ENCODE measurements around the gene COLQ.

Gene COLQ

DNA sequence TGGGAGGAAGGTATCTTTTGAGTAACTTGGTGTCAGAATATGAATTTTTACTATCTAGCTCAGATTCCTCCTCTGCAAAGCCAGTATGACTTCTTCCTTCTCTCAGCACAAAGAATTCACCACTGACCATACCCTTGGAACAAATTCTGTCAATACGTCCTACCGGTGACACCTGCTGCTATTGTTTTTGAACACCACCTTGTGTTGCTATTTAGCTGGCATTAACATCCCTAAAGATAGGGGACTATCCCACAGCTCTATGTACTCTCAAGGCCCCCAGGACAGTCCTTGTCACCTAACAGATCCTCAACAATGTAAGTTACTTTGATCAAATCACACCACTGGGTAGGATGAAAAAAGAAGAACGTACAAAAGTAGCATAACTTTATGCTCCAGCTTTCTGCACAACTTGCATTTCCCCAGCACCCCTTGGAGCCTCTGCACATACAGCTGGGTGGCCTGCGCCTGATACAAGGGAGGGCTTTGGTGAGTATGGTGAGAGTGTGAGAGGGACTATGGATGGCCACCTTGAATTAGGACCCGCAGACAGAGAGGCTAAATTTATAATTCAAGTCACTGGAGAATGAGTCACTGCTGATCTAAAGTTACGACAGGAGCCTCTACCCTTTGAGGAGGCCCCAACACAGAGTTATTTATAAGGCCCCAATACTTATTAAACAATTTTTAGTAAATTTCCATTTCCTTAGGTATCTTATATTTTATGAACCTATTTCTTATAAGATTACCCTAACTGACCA lies 2.3 kb upstream of the COLQ start:
- Histone ChIP-seq H3K4me3 (ENCODE audit: low read depth in 1 of 5, low read length in 5 of 5) (no peak overlapping the region), H3K9ac (ENCODE audit: low read length in 5 of 5) (no peak overlapping the region), H3K4me1 (ENCODE audit: control insufficient read depth in 5 of 5, insufficient read depth in 5 of 5, low read length in 5 of 5) (peaks cover 2 to 9% (median 8%) of the 10 kb centered on the region in 5 donors), H3K36me3 (ENCODE audit: control insufficient read depth in 5 of 5, insufficient read depth in 5 of 5, low read length in 5 of 5) (no peaks in the 10 kb centered on the region), H3K27ac (ENCODE audit: low read depth, low read length) (no peak overlapping the region), H3K27me3 (ENCODE audit: control insufficient read depth in 5 of 5, insufficient read depth in 4 of 5, low read length in 5 of 5) (no peaks in the 10 kb centered on the region), H3K9me3 (ENCODE audit: control insufficient read depth in 5 of 5, low read length in 5 of 5) (no peaks in the 10 kb centered on the region)

DNA sequence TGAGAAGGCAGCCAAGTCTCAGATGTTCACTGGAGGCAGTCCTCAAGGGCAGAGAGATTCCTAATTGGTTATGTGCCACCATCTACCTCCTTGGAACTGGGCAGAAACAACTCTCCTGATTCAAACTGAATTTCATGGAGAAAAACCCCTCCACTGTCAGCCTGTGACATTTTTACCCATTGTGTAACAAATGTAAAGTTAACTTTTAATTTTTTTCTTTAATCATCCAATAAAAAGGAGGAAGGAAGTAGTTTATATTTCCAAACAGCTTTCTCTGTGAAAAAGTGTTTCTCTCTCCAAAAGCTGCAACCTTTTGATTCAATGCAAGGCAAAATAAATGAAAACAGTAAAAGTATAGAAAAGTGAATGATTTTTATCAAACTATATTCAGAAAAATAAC lies 510 bp upstream of the COLQ start:
- peaks cover 0 to 8% (median 3%) of the 10 kb centered on the region in 5 donors for H3K4me1 ChIP-seq (ENCODE audit: control insufficient read depth in 5 of 5, insufficient read depth in 5 of 5, low read length in 5 of 5)
- no peak overlapping the region for H3K4me3 ChIP-seq (ENCODE audit: low read depth in 1 of 5, low read length in 5 of 5)
- no peaks in the 10 kb centered on the region for H3K36me3 ChIP-seq (ENCODE audit: control insufficient read depth in 5 of 5, insufficient read depth in 5 of 5, low read length in 5 of 5)
- H3K9ac ChIP-seq (ENCODE audit: low read length in 5 of 5): no peak overlapping the region
- H3K27ac ChIP-seq (ENCODE audit: low read depth, low read length): no peak overlapping the region
- no peaks in the 10 kb centered on the region for H3K27me3 ChIP-seq (ENCODE audit: control insufficient read depth in 5 of 5, insufficient read depth in 4 of 5, low read length in 5 of 5)
- no peaks in the 10 kb centered on the region for H3K9me3 ChIP-seq (ENCODE audit: control insufficient read depth in 5 of 5, low read length in 5 of 5)

DNA sequence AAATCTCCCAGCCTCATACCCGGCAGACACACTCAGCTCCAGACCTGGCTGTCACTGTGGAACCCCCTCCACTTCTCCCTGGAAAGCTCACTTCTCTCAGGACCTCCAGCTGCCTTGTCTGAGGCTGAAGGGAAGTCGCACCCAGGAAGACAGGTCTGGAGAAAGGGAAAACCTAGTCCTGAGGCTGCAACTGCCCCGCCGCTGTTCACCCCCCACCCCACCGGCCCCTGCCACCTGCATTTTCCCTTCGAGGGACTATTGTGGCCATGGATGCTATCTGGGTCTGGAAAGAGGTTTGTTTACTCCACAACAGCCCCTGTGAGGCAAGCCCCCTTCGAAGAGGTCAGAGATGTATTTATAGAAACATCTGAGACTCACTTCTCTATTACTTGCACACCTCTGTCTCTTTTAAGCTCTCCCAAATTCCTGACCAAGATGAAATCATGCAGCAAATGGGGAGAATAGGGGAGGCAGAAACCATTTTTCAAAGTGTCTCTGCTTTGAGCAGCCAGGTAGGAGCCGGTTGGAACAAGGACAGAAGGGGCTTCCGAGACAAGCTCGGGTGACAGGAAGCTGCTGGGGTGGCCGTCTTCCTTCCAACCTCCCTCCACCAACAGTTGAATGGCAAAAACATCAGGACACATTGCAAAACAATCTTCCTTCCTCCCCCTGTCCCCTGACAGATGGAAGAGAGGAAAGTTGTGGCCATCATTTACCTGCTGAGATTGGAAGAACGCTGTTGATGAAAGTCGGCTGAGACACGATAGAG lies 518 bp downstream of the COLQ start:
- no peaks in the 10 kb centered on the region for H3K9me3 ChIP-seq (ENCODE audit: control insufficient read depth in 5 of 5, low read length in 5 of 5)
- H3K9ac ChIP-seq (ENCODE audit: low read length in 5 of 5): no peak overlapping the region
- no peak overlapping the region for H3K4me3 ChIP-seq (ENCODE audit: low read depth in 1 of 5, low read length in 5 of 5)
- H3K4me1 ChIP-seq (ENCODE audit: control insufficient read depth in 5 of 5, insufficient read depth in 5 of 5, low read length in 5 of 5): peaks cover 0 to 8% (median 0%) of the 10 kb centered on the region in 5 donors
- H3K27me3 ChIP-seq (ENCODE audit: control insufficient read depth in 5 of 5, insufficient read depth in 4 of 5, low read length in 5 of 5): no peaks in the 10 kb centered on the region
- no peak overlapping the region for H3K27ac ChIP-seq (ENCODE audit: low read depth, low read length)
- H3K36me3 ChIP-seq (ENCODE audit: control insufficient read depth in 5 of 5, insufficient read depth in 5 of 5, low read length in 5 of 5): no peaks in the 10 kb centered on the region

DNA sequence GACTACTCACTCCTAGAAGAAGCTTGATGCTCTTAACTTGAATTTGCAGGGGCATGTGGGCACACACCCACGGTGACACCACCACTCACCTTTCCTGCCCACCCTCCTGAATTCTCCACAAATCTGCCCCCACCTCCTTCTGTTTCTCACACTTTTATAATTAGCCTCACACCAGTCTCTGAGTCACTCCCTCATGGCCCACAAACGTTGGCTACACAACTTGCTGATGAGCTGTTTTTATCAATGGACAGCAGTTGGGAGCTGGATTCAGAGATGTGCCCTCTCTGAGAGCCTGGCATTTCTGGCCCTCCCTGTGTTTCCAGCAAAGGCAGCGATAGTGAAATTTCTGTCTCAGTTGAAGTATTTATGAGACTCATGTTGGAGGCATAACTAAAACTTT lies 1.3 kb downstream of the COLQ start:
- no peaks in the 10 kb centered on the region for H3K27me3 ChIP-seq (ENCODE audit: control insufficient read depth in 5 of 5, insufficient read depth in 4 of 5, low read length in 5 of 5)
- H3K9me3 ChIP-seq (ENCODE audit: control insufficient read depth in 5 of 5, low read length in 5 of 5): no peaks in the 10 kb centered on the region
- H3K4me3 ChIP-seq (ENCODE audit: low read depth in 1 of 5, low read length in 5 of 5): no peak overlapping the region
- H3K4me1 ChIP-seq (ENCODE audit: control insufficient read depth in 5 of 5, insufficient read depth in 5 of 5, low read length in 5 of 5): peaks cover 0 to 8% (median 0%) of the 10 kb centered on the region in 5 donors
- no peak overlapping the region for H3K27ac ChIP-seq (ENCODE audit: low read depth, low read length)
- no peak overlapping the region for H3K9ac ChIP-seq (ENCODE audit: low read length in 5 of 5)
- no peaks in the 10 kb centered on the region for H3K36me3 ChIP-seq (ENCODE audit: control insufficient read depth in 5 of 5, insufficient read depth in 5 of 5, low read length in 5 of 5)

DNA sequence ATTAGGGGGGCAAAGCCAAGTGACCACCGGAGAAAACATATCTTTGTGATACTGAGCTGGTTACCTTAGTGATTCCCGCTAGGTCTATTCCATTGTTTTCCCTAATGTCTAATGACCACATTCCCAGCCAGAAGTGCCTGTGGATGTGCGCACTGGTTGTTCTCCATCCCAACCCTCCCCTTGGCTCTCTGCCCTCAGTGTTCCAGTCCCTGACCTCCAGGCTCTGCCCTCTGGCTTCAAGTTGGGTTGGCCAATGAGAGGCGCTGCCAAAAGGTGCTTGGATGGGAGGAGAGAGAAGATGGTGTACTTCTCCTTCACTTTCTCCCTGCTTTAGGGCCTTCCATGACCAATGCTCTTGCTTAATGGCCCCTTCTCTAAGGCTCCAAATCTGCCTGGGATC lies 2.4 kb downstream of the COLQ start:
- H3K4me3 ChIP-seq (ENCODE audit: low read depth in 1 of 5, low read length in 5 of 5): no peak overlapping the region
- no peak overlapping the region for H3K27ac ChIP-seq (ENCODE audit: low read depth, low read length)
- H3K4me1 ChIP-seq (ENCODE audit: control insufficient read depth in 5 of 5, insufficient read depth in 5 of 5, low read length in 5 of 5): peaks cover 0 to 8% (median 0%) of the 10 kb centered on the region in 5 donors
- no peaks in the 10 kb centered on the region for H3K27me3 ChIP-seq (ENCODE audit: control insufficient read depth in 5 of 5, insufficient read depth in 4 of 5, low read length in 5 of 5)
- H3K9ac ChIP-seq (ENCODE audit: low read length in 5 of 5): no peak overlapping the region
- no peaks in the 10 kb centered on the region for H3K36me3 ChIP-seq (ENCODE audit: control insufficient read depth in 5 of 5, insufficient read depth in 5 of 5, low read length in 5 of 5)
- H3K9me3 ChIP-seq (ENCODE audit: control insufficient read depth in 5 of 5, low read length in 5 of 5): no peaks in the 10 kb centered on the region

DNA sequence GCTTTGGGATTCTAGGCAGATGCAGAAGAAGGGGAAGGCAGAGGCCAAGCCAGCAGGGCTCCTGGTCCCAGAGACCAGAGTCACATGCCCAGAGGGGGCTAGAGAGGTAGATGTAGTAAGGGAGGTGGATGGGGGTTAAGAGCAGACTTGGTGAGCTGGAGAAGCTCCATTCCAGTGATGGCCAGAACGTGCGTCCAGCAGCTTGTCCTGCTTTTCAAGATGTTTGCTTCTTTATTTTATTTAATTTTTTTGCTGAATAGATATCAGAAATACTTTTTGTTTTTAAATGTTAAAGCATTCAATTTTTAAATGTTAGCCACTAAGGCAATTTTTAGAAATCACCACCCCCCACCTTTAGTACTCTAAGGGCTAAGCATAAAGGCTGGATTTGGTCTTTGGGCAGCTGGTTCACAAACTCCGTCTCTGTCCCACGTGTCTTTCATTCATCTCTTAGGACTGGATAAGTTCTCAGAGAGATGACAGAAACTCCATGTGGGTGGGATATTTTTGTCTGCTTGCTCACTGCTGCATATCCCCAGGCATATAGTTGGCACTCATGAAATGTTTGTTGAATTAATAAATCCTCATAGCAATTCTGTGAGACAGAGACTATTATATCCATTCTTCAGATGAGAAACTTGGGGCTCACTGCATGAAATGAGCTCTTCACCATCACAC lies 6.7 kb downstream of the COLQ start:
- H3K9ac ChIP-seq (ENCODE audit: low read length in 5 of 5): no peak overlapping the region
- no peaks in the 10 kb centered on the region for H3K27me3 ChIP-seq (ENCODE audit: control insufficient read depth in 5 of 5, insufficient read depth in 4 of 5, low read length in 5 of 5)
- H3K4me1 ChIP-seq (ENCODE audit: control insufficient read depth in 5 of 5, insufficient read depth in 5 of 5, low read length in 5 of 5): peaks cover 0 to 11% (median 0%) of the 10 kb centered on the region in 5 donors
- H3K27ac ChIP-seq (ENCODE audit: low read depth, low read length): no peak overlapping the region
- H3K36me3 ChIP-seq (ENCODE audit: control insufficient read depth in 5 of 5, insufficient read depth in 5 of 5, low read length in 5 of 5): no peaks in the 10 kb centered on the region
- H3K9me3 ChIP-seq (ENCODE audit: control insufficient read depth in 5 of 5, low read length in 5 of 5): no peaks in the 10 kb centered on the region
- H3K4me3 ChIP-seq (ENCODE audit: low read depth in 1 of 5, low read length in 5 of 5): no peak overlapping the region

DNA sequence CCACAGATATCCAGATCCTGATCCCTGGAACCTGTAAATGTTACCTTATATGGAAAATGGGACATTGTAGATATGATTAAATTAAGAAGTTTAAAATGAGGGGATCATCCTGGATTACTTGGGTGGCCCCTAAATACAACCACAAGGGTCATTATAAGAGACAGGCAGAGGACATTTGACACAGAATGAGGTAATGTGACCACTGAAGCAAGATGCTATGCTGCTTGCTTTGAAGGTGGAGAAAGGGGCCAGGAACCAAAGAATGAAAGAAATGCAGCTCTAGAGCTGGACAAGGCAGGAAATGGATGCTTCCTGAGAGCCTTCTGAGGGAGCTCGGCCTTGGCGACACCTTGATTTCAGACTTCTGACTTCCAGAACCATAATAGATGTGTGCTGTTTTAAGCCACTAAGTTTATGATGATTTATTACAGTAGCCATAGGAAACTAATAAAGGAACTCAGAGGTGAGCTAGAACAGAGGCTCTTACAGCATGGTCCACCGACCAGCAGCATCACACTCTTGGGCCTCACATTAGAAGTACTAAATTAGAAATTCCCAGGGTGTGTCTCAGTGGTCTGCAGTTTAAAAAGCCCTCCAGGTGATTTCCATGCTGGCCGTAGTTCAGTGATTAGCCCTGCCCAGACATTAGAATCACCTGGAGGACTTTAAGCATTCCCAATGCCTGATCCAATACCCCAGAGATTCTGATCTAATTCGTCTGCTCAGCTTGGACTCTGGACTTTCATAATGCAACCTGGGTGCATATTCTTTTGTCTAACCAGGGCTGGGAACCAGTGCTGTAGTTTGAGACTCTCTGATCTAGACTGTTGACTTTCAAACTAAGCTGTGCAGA lies 7.5 kb downstream of the COLQ start:
- H3K27me3 ChIP-seq (ENCODE audit: control insufficient read depth in 5 of 5, insufficient read depth in 4 of 5, low read length in 5 of 5): no peaks in the 10 kb centered on the region
- H3K4me1 ChIP-seq (ENCODE audit: control insufficient read depth in 5 of 5, insufficient read depth in 5 of 5, low read length in 5 of 5): peaks cover 0 to 11% (median 0%) of the 10 kb centered on the region in 5 donors
- no peaks in the 10 kb centered on the region for H3K9me3 ChIP-seq (ENCODE audit: control insufficient read depth in 5 of 5, low read length in 5 of 5)
- H3K27ac ChIP-seq (ENCODE audit: low read depth, low read length): no peak overlapping the region
- no peaks in the 10 kb centered on the region for H3K36me3 ChIP-seq (ENCODE audit: control insufficient read depth in 5 of 5, insufficient read depth in 5 of 5, low read length in 5 of 5)
- no peak overlapping the region for H3K9ac ChIP-seq (ENCODE audit: low read length in 5 of 5)
- no peak overlapping the region for H3K4me3 ChIP-seq (ENCODE audit: low read depth in 1 of 5, low read length in 5 of 5)

DNA sequence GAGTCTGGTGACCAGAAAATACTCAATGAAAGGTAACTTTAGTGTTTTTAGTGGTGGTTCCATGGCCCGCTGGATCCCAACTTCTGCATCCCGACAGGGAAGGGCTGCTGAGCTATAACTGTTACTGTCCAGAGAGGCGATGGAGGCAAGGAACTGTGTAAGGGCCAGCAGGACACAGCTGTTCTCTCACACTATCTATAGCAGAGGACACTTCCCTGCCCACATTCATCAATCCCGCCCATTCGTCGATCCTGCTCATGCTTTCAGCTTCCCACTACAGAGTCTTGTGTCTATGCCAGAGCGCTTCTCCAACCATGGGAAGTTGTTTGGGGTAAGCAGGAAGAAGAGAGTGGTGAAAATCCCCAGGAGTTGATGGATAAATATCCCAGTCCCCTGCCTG lies 8.4 kb downstream of the COLQ start:
- Histone ChIP-seq H3K4me1 (ENCODE audit: control insufficient read depth in 5 of 5, insufficient read depth in 5 of 5, low read length in 5 of 5) (peaks cover 0 to 11% (median 0%) of the 10 kb centered on the region in 5 donors), H3K9me3 (ENCODE audit: control insufficient read depth in 5 of 5, low read length in 5 of 5) (no peaks in the 10 kb centered on the region), H3K9ac (ENCODE audit: low read length in 5 of 5) (no peak overlapping the region), H3K27ac (ENCODE audit: low read depth, low read length) (no peak overlapping the region), H3K27me3 (ENCODE audit: control insufficient read depth in 5 of 5, insufficient read depth in 4 of 5, low read length in 5 of 5) (no peaks in the 10 kb centered on the region), H3K36me3 (ENCODE audit: control insufficient read depth in 5 of 5, insufficient read depth in 5 of 5, low read length in 5 of 5) (no peaks in the 10 kb centered on the region), H3K4me3 (ENCODE audit: low read depth in 1 of 5, low read length in 5 of 5) (no peak overlapping the region)

DNA sequence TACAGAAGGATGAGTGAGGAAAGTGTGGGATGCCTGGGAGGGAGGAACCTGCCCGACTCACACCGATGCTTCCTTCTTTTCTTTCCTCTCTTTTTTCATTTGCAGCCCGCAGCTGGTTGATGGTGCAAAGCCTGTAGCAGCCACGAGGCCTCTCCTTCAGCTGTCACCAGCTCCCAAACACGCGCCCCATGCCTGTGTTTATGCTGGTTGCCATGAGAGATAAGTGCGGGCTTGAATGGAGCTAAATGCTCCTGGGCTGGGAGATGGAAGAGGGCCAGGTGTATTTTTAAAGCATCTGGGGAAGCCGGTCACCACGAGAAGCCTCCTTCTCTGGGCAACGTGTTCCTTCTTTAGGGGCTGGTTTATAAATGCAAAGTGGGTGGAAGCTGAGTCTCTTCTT lies 9.3 kb downstream of the COLQ start:
- Histone ChIP-seq H3K9ac (ENCODE audit: low read length in 5 of 5) (no peak overlapping the region), H3K27ac (ENCODE audit: low read depth, low read length) (no peak overlapping the region), H3K4me1 (ENCODE audit: control insufficient read depth in 5 of 5, insufficient read depth in 5 of 5, low read length in 5 of 5) (peaks cover 0 to 11% (median 0%) of the 10 kb centered on the region in 5 donors), H3K4me3 (ENCODE audit: low read depth in 1 of 5, low read length in 5 of 5) (no peak overlapping the region), H3K36me3 (ENCODE audit: control insufficient read depth in 5 of 5, insufficient read depth in 5 of 5, low read length in 5 of 5) (no peaks in the 10 kb centered on the region), H3K27me3 (ENCODE audit: control insufficient read depth in 5 of 5, insufficient read depth in 4 of 5, low read length in 5 of 5) (no peaks in the 10 kb centered on the region), H3K9me3 (ENCODE audit: control insufficient read depth in 5 of 5, low read length in 5 of 5) (no peaks in the 10 kb centered on the region)

All from subcutaneous abdominal adipose tissue (tissue), 5 donors.